Ureter (tissue), 1 donor: Measurements from ENCODE around the gene TMEM270. TPM values are rescaled to one million over a fixed set of nuclear protein-coding genes. Genes with fewer than 3 reads are reported as not detected.

Experiments
- DNase-seq: peaks from one replicate; pipeline ENCODE4 v3.0.0-alpha.2; 2020; ENCODE audit warnings: low spot score
- total RNA-seq: library from RNA; stranded (reverse); gene quantifications from one replicate; pipeline ENCODE4 v1.2.4, GENCODE V29; 2023
- donor health status: DM: yes; HTN: yes; CAD: no.

Gene TMEM270
- total RNA-seq, 1 donor from 2014 or later, result not detected

GRCh38 chr7:73887762-73888161 is 26.8 kb downstream of the TMEM270 start:
- DNase-seq, result no peak

GRCh38 chr7:73888959-73889358 is 28.0 kb downstream of the TMEM270 start:
- no peak for DNase-seq

GRCh38 chr7:73890555-73891147 is 29.7 kb downstream of the TMEM270 start:
- DNase-seq, result no peak

- DNase-seq, result no peak
Observed at GRCh38 chr7:73891178-73891885, 30.4 kb downstream of the TMEM270 start.

- no peak for DNase-seq
Observed at GRCh38 chr7:73892003-73892999, 31.3 kb downstream of the TMEM270 start.

GRCh38 chr7:73893342-73894101 is 32.6 kb downstream of the TMEM270 start:
- DNase-seq, result no peak

- no peak for DNase-seq
Observed at GRCh38 chr7:73894166-73894565, 33.2 kb downstream of the TMEM270 start.

GRCh38 chr7:73894733-73895551 is 34.0 kb downstream of the TMEM270 start:
- no peak for DNase-seq

GRCh38 chr7:73895626-73896025 is 34.7 kb downstream of the TMEM270 start:
- DNase-seq, result no peak

- DNase-seq, result no peak
Observed at GRCh38 chr7:73896454-73896853, 35.5 kb downstream of the TMEM270 start.

GRCh38 chr7:73899731-73900142 is 38.8 kb downstream of the TMEM270 start:
- peak; percentile 76 for DNase-seq

- DNase-seq, result no peak
Observed at GRCh38 chr7:73900286-73900685, 39.3 kb downstream of the TMEM270 start.

- no peak for DNase-seq
Observed at GRCh38 chr7:73901231-73901822, 40.4 kb downstream of the TMEM270 start.

GRCh38 chr7:73901823-73902597 is 41.1 kb downstream of the TMEM270 start:
- DNase-seq, result no peak

- no peak for DNase-seq
Observed at GRCh38 chr7:73903321-73904218, 42.6 kb downstream of the TMEM270 start.

- DNase-seq, result no peak
Observed at GRCh38 chr7:73904219-73905137, 43.5 kb downstream of the TMEM270 start.

- no peak for DNase-seq
Observed at GRCh38 chr7:73905360-73905759, 44.4 kb downstream of the TMEM270 start.
